Esophagus muscularis mucosa (tissue), 4 donors: Measurements from ENCODE around the gene CTDSPL2. TPM values are rescaled to one million over a fixed set of nuclear protein-coding genes. Genes with fewer than 3 reads are reported as not detected.

Source experiments
- DNase-seq: peaks from one replicate; pipeline ENCODE4 v3.0.0-alpha.2; 2017; ENCODE audit errors: extremely low spot score
- H3K27ac ChIP-seq, 4 donors: fragments of 200-600 bp; sonication (generic); replicated peaks in 1 of 4; 1 replicate in 3 of 4; 2 replicates in 1 of 4; pipeline ENCODE4 v1.5.1; 2016 to 2019; ENCODE audit warnings: mild to moderate bottlenecking in 1 of 4
- H3K27me3 ChIP-seq, 4 donors: fragments of 200-600 bp; sonication (generic); one replicate each; pipeline versions ENCODE4 v1.5.1 to v1.6.0; 2016 to 2019
- H3K36me3 ChIP-seq, 4 donors: fragments of 200-600 bp; sonication (generic); one replicate each; pipeline ENCODE4 v1.5.1; 2016 to 2019
- H3K4me1 ChIP-seq, 4 donors: fragments of 200-600 bp; sonication (generic); one replicate each; pipeline ENCODE4 v1.5.1; 2016 to 2019
- H3K4me3 ChIP-seq, 4 donors: fragments of 200-600 bp; sonication (generic); 1 replicate in 2 of 4; 2 replicates in 2 of 4; pipeline ENCODE4 v1.5.1; 2016 to 2019; ENCODE audit warnings: mild to moderate bottlenecking in 4 of 4, moderate library complexity in 1 of 4
- H3K9me3 ChIP-seq, 4 donors: fragments of 200-600 bp; sonication (generic); 1 replicate in 3 of 4; 2 replicates in 1 of 4; pipeline ENCODE4 v1.5.1; 2016 to 2019
- CTCF ChIP-seq, 3 experiments: fragments of 200-600 bp in 2 of 3; fragments of 450-650 bp in 1 of 3; sonication (generic) in 2 of 3; IDR thresholded peaks; one replicate each; pipeline ENCODE4 v1.5.1; 2017 to 2019; ENCODE audit warnings: antibody characterized with exemption in 3 of 3, mild to moderate bottlenecking in 2 of 3, moderate library complexity in 1 of 3
- EP300 ChIP-seq: sonication (generic); formaldehyde crosslinking; IDR thresholded peaks from one replicate; pipeline ENCODE4 v1.6.1; 2017; ENCODE audit warnings: antibody characterized with exemption
- POLR2A ChIP-seq: fragments of 450-650 bp; IDR thresholded peaks from one replicate; pipeline ENCODE4 v1.6.1; 2017; ENCODE audit warnings: antibody characterized with exemption, moderate library complexity, mild to moderate bottlenecking, low read depth
- POLR2AphosphoS5 ChIP-seq, 2 donors: sonication (generic); formaldehyde crosslinking; IDR thresholded peaks; one replicate each; pipeline ENCODE4 v1.6.1; 2017; ENCODE audit warnings: antibody characterized with exemption in 2 of 2
- WGBS: methylation state at CpG from one replicate; pipeline ENCODE4 v1.1.5; 2018; 5-methylcytosine and 5-hydroxymethylcytosine counted together
- intact Hi-C: fragments of 100-400 bp; cut with DNase I; formaldehyde crosslinking; loops from one replicate; pipeline ENCODE4 v1.15.1; 2023
- total RNA-seq, 4 donors: library from RNA; depleted of rRNA; stranded (reverse); fragments of >200 nt; gene quantifications; one replicate each; pipeline versions ENCODE4 v1.1.0 to v1.2.1, GENCODE V29; 2016

CTDSPL2 gene
- total RNA-seq, 4 donors from 2014 or later, result 28.8 to 46.4 (median 43.8) TPM

GRCh38 chr15:44501768-44502366 is 74.4 kb downstream of the CTDSPL2 start:
- peaks cover 0 to 3% (median 0%) of the 10 kb centered on the region in 4 donors for H3K4me1 ChIP-seq
- H3K27me3 ChIP-seq, result no peaks in the 10 kb centered on the region
- TF ChIP-seq POLR2AphosphoS5 (IDR thresholded peaks at IDR 0.05) (no peak), POLR2A (no peak), CTCF (IDR thresholded peaks at IDR 0.05) (peak; percentile 46 to 70 (median 56)), EP300 (no peak)
- no peaks in the 10 kb centered on the region for H3K9me3 ChIP-seq
- no peak overlapping the region for H3K27ac ChIP-seq
- no peak overlapping the region for H3K4me3 ChIP-seq
- intact Hi-C loops, result loop anchor here (5.0 kb wide), 1 partner anchor 75 kb away; the partner anchor contains the start of gene CTDSPL2
- H3K36me3 ChIP-seq, result peaks cover 8 to 60% (median 49%) of the 10 kb centered on the region in 4 donors
- no peak for DNase-seq
- 79% methylated on average over 3 of the region's 3 CpGs for WGBS

GRCh38 chr15:44516436-44516835 is 89.0 kb downstream of the CTDSPL2 start:
- no peak overlapping the region for H3K4me3 ChIP-seq
- no peaks in the 10 kb centered on the region for H3K9me3 ChIP-seq
- peaks cover 15 to 50% (median 29%) of the 10 kb centered on the region in 4 donors for H3K36me3 ChIP-seq
- no peak for DNase-seq
- no peaks in the 10 kb centered on the region for H3K27me3 ChIP-seq
- no peaks in the 10 kb centered on the region for H3K4me1 ChIP-seq
- no peak overlapping the region for H3K27ac ChIP-seq
- intact Hi-C loops, result no loop called here
- TF ChIP-seq EP300, result no peak
- no peak for TF ChIP-seq POLR2A
- no peak for TF ChIP-seq CTCF (IDR thresholded peaks at IDR 0.05)
- TF ChIP-seq POLR2AphosphoS5 (IDR thresholded peaks at IDR 0.05), result no peak

DNA sequence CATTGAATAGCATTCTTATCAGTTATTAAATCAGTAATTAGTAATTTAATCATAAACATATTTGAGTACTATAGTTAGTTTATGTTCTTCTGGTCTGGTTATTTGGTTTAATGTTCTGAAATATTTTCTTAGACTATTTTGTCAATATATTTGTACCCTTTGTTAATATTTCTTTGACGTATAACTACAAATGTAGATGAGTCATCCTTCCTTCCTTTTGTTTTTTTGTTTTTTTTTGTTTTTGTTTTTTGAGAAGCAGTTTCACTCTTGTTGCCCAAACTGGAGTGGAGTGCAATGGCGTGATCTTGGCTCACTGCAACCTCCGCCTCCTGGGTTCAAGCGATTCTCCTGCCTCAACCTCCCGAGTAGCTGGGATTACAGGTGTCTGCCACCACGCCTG is 92.1 kb downstream of the CTDSPL2 start:
- Histone ChIP-seq H3K4me3 (no peak overlapping the region), H3K27me3 (no peaks in the 10 kb centered on the region), H3K27ac (no peak overlapping the region), H3K36me3 (peaks cover 22 to 76% (median 51%) of the 10 kb centered on the region in 4 donors), H3K9me3 (no peaks in the 10 kb centered on the region), H3K4me1 (no peaks in the 10 kb centered on the region)
- intact Hi-C loops, result no loop called here
- TF ChIP-seq CTCF (IDR thresholded peaks at IDR 0.05) (no peak), POLR2A (no peak), POLR2AphosphoS5 (IDR thresholded peaks at IDR 0.05) (no peak), EP300 (no peak)
- DNase-seq, result no peak
- 89% methylated on average over 6 of the region's 6 CpGs for WGBS

- DNase-seq, result no peak
- no peaks in the 10 kb centered on the region for H3K27me3 ChIP-seq
- 95% methylated on average over 1 of the region's 1 CpG for WGBS
- H3K4me3 ChIP-seq, result no peak overlapping the region
- TF ChIP-seq CTCF (IDR thresholded peaks at IDR 0.05) (no peak), POLR2AphosphoS5 (IDR thresholded peaks at IDR 0.05) (no peak), EP300 (no peak), POLR2A (no peak)
- intact Hi-C loops, result no loop called here
- H3K9me3 ChIP-seq, result no peaks in the 10 kb centered on the region
- H3K36me3 ChIP-seq, result peaks cover 13 to 49% (median 40%) of the 10 kb centered on the region in 4 donors
- H3K27ac ChIP-seq, result no peak overlapping the region
- no peaks in the 10 kb centered on the region for H3K4me1 ChIP-seq
These were observed 97.6 kb downstream of the CTDSPL2 start for GRCh38 chr15:44525018-44525417.

GRCh38 chr15:44527241-44527640 is 99.8 kb downstream of the CTDSPL2 start:
- intact Hi-C loops, result no loop called here
- WGBS, result 90% methylated on average over 2 of the region's 2 CpGs

More at GRCh38 chr15:44527241-44527640, 99.8 kb downstream of the CTDSPL2 start:
- DNase-seq, result no peak
- Histone ChIP-seq H3K27ac (no peak overlapping the region), H3K9me3 (no peaks in the 10 kb centered on the region), H3K27me3 (no peaks in the 10 kb centered on the region), H3K36me3 (peaks cover 7 to 41% (median 23%) of the 10 kb centered on the region in 4 donors), H3K4me3 (no peak overlapping the region), H3K4me1 (no peaks in the 10 kb centered on the region)
- TF ChIP-seq POLR2AphosphoS5 (IDR thresholded peaks at IDR 0.05) (no peak), CTCF (IDR thresholded peaks at IDR 0.05) (no peak), EP300 (no peak), POLR2A (no peak)
